GM12874 (cell line): Measurements from ENCODE around the gene TMEM30A.

Experiments
- CTCF ChIP-seq: IDR thresholded peaks from 2 replicates; pipeline ENCODE4 v1.5.1; 2011; ENCODE audit warnings: low read depth, mild to moderate bottlenecking, control low read depth, low read length, moderate library complexity; ENCODE audit not compliant: insufficient read depth

Gene TMEM30A

GRCh38 chr6:75211920-75212590 is 72.5 kb downstream of the TMEM30A start:
- TF ChIP-seq CTCF = no peak

GRCh38 chr6:75210885-75211739 is 73.5 kb downstream of the TMEM30A start:
- peak; percentile 49 for TF ChIP-seq CTCF

GRCh38 chr6:75209184-75209723 is 75.3 kb downstream of the TMEM30A start:
- TF ChIP-seq CTCF = no peak

GRCh38 chr6:75208298-75209183 is 76.1 kb downstream of the TMEM30A start:
- peak; percentile 72 for TF ChIP-seq CTCF

GRCh38 chr6:75206576-75207342 is 77.8 kb downstream of the TMEM30A start:
- no peak for TF ChIP-seq CTCF

- TF ChIP-seq CTCF = no peak
Measured at GRCh38 chr6:75205776-75206575, 78.6 kb downstream of the TMEM30A start, which contains the start of gene COL12A1. Gene COL12A1 (minus strand): TSS chr6:75206053. CDS start chr6:75202792, 3,261 bp downstream.
